ENCODE measurements around the gene RCAN2.

- TF ChIP-seq CTCF (IDR thresholded peaks at IDR 0.05) (no peak), POLR2A (IDR thresholded peaks at IDR 0.05) (no peak), POLR2AphosphoS5 (IDR thresholded peaks at IDR 0.05) (no peak), EP300 (IDR thresholded peaks at IDR 0.05) (no peak)
These were observed 97.3 kb downstream of the RCAN2 start for GRCh38 chr6:46393940-46394337.

Data from upper lobe of left lung (tissue), 4 donors.